H54 (cell line): ENCODE measurements around the gene CRACDL.
"Not testable (repeated sequence)": the region's sequence is repeated elsewhere in the genome, so short reads cannot be mapped to it uniquely, and the experiment has no call there.

Experiments
- DNase-seq: peaks from one replicate; pipeline ENCODE4 v3.0.0; 2011; ENCODE audit warnings: low spot score, mixed read lengths; ENCODE audit not compliant: insufficient read length
- FAIRE-seq: peaks from 3 replicates; lab custom pipeline; 2011; peaks lifted over from hg19 to GRCh38; lab: Jason Lieb, UNC
- POLR2A ChIP-seq: IDR thresholded peaks from 2 replicates; pipeline ENCODE4 v1.6.1; 2011; ENCODE audit warnings: low read depth, mild to moderate bottlenecking, low read length

Gene CRACDL

DNA sequence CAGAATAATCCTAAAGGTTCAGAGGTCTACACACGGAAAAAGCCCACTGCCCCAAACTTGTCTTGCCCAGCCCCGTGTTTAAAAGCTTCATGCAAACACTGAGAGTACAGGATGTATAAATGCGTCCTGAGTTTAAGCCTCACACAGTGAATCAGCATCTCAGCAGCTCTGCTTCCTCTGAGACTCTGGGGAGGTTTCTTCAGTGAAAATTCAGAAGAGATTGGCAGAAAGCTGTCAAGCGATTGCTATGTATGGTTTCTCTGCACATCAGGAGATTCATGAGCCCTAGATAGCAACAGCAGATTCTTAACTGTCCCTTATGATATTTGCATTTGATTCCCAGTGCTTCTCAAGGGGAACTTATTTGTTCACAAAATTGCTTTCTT, 27.1 kb downstream of the CRACDL start:
- no peak for TF ChIP-seq POLR2A
- DNase-seq (no peak), FAIRE-seq (no peak)

DNA sequence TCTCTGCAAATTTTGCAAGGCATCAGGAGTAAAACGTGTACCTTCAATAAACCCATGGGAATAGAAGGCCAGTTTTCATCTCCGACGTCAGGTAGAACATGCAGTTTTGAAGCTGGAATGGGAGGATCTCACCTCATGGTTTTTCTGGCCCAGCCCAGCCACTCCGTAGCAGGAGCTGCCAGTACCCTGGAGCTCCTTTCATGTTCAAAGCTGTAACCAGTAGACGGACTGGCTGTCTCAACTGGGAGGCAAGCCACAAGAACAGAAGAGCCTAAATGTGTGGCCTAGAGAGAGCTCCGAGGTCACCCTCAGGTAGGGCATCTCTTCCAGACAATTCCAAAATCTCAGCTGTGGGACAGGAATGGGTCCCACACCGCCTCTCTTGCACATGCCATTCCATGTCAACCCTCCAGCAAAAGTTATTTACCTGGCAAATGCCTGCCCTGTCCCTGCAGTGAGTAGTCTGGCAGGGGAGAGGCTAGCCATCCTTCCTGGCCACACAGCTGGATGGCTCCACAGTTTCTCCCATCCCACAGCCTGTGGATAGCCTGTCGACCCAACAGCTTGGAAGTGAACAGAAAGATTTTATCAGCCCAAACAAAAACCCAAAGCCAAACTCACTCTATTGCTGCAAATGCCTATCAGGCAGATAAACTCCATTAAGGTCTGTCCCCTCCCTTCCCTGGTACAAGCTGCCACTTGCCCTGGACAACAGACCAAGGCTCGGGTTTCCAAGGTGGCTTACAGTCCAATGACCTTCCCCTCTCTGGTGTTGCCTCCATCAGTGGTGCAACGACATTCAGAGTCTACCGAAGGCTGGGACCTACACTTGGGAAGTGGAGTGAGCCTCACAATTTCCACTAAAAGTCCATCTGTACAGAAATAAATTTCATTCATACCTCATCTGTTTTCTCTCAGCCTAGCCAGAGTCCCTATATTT, 27.8 kb downstream of the CRACDL start:
- FAIRE-seq, result no peak
- no peak for TF ChIP-seq POLR2A
- DNase-seq, result no peak

DNA sequence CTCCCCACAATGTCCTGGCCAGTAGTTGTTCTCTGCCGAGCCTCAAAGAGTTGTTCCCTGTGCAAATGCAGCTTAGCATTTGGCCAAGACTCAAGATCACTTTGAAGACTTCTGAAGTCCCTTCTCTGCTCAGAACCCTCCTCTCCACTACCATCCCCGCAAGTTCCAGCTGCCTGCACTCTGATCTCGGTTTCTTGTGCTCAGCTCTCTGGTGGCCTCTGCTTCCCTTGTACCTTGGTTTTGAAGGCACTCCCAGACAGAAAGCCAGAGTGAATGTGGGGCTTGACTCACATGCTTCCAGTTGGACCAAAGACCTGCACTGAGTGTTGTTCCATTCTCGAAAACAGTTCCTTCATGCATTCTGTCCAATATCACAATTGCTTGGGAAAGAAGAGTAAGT, 28.6 kb downstream of the CRACDL start:
- TF ChIP-seq POLR2A, result no peak
- FAIRE-seq (no peak), DNase-seq (no peak)

DNA sequence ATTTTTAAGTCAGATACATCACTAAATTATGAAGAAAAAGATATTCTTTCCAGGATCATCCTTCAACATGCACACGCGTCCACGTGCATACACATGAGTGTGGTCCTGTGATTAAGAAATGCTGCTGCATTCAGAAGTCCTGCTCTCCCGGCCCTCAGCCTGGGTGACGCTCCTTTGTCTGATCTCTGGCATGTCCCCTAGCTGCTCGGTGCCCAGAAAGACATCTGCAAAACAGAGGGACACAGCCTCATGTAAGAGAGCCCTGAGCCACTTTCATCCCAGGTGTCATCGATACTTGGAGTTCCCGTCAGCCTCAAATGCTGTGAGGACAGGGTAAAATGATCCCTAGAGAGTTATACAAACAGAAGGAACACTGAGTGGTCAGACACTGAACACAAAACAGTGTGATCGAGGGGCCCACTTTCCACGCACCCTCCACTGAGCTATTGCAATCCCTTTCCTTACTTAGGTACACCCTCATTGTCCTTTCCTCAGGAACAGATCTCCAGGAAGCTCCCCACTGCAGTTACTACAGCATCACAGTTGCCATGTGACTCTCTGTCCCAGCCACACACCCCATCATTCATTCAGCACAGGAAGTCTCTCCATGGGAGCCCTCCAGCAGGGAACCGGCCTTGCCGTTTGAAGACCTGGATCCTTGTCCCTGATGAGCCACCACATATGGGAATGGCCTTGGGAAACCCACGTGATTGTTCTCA, 32.1 kb downstream of the CRACDL start:
- no peak for TF ChIP-seq POLR2A
- FAIRE-seq, result no peak

DNA sequence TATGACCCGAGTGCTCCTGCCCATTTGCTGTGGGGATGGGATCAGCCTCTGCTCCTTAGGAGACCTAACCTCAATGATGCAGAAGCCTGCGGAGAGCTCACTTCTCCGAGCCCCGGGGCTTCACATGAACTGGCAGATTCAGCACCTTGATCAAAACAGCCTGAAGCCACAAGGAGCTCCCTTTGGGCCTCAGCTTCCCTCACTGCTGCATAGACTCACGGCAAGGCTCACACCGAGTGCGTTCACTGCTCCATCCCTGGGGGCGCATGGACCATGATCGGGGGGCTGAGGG, 33.0 kb downstream of the CRACDL start:
- no peak for DNase-seq
- TF ChIP-seq POLR2A, result no peak
- FAIRE-seq, result no peak

More for the DNA sequence above, 32.1 kb downstream of the CRACDL start:
- no peak for DNase-seq

DNA sequence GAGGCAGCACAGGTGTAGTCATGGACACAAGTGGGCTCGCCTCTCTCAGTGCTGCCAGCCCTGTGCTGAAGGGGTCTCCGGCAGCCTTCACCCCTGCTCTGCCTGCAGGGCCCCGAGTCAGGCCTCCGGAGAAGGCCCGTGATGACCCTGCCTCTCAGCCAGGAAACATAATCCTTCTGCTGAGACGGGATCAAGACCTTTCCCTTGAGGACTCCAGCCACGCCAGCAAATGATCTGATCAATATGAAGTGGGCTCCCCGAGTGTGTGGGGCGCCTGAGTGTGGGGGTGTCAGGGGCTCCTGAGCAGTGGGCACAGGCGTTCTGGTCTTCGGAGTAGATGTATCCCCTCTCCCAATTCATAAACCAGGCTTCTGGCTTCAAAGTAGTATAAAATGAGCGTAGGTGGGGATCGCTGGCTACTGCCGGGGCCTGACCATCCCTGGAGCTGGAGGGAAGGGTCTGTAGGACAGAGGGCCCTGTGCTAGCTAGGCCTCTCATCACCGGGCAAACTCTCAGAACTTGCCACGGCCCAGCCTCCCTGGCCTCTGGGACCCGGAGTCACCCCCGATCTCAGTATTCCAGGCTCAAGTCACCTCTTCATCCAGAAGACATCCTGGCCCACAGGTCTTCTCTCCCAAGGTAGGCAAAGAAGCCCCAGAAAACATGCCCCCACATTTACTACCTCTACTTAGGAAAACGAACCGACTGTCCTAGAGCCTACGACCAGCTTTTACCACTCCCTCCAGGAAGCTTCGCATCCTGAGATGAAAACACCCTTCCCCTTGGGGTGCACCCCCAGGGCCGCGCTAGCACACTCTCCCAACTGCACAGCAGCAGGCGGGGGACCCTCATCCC, 33.6 kb downstream of the CRACDL start:
- no peak for TF ChIP-seq POLR2A
- DNase-seq (no peak), FAIRE-seq (no peak)

DNA sequence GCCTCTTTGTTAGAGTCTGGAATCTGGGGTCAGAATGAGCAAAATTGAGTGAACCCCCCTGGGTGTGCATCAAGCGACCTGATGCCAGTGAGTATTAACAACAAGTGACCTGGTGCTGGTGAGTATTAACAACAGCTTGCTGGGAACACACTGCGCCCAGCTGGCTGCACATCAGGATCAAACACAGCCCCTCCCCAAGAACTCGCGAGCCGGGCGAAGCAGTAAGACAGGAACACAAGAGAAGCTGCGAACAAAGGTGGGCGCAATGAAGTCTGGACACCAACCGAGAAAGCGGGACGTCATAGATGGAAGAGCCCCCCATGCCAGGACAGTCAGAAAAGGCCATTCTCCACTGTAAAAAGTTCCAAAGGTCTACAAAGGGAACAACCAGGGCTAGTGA, 34.3 kb downstream of the CRACDL start:
- FAIRE-seq (no peak), DNase-seq (no peak)
- TF ChIP-seq POLR2A, result no peak

DNA sequence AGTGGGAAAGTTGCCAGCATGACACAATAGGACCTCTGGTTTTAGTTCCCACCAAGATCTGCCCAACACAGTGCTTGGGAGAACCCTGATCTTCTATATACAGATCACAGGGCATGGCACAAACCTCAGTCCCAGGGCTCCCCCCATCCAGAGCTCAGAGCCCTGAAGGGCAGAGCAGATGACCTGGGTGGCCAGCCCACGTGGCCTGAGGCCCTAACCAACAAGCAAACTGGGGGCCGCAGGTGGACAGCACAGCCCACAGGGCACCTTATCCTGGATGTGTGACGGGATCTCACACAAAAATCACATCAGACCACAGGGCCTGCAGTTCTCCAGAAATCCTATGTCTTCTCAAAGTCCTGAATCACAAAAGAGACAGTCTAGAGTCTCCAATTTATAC, 34.7 kb downstream of the CRACDL start:
- DNase-seq (no peak), FAIRE-seq (no peak)
- no peak for TF ChIP-seq POLR2A

DNA sequence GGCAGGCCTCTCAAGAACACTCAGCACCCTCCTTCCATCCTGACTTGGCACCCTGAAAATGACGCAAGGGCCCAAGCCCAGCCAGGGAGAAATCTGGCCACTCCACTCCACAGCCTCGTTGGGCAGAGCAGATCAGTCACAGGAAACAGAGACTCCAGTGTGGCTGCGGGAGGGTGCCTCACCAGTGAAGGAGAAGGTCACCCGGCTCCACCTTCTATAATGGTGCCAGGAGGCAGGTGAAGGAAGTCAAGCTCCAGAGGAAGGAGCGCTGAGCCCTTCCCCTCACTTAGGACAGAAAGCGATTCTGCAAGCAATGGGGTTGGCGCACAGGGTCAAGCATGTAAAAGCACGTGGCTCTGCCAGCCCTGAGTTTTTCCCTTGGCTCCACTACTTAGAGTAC, 35.3 kb downstream of the CRACDL start:
- FAIRE-seq (no peak), DNase-seq (no peak)
- TF ChIP-seq POLR2A, result no peak

DNA sequence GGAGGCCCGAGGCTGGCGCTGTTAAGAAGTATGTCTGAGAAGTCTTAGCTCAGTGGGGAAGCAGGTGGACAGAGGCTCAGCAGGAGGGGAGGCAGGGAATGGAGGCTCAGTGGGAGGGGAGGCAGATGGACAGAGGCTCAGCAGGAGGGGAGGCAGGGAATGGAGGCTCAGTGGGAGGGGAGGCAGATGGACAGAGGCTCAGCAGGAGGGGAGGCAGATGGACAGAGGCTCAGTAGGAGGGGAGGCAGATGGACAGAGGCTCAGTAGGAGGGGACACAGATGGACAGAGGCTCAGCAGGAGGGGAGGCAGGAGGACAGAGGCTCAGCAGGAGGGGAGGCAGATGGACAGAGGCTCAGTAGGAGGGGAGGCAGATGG, 36.3 kb downstream of the CRACDL start:
- FAIRE-seq, DNase-seq: not testable (repeated sequence)

DNA sequence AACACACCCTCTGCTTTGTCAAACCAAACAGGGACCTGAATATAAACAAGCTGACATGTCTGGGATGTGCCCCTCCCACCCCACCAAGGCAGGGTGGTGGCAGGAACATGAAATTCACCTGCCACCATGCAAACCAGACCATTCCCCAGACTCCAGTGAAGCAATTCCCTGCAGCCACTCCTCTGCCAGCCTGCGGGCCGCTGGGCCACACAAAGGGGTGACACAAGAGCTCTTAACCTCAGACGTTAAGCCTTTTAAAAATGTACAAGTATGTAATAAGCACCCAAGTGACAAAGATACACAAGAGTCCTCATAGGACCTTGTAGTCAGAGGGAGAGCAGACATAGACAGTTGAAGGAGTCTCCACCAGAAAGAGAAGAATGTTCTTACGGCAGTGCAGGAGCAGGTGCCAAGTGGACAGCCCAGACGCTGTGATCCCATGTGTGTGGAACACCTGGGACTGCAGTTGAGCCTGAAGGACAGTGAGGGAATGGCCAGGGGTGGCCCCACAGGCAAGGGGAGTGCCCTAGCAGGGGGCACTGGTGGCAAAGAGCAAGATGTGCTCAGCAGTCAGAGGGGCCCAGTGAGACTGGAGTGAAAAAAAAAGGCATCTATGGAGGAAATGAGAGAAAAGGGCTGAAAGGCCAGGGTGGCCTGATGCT, 36.9 kb downstream of the CRACDL start:
- no peak for DNase-seq
- FAIRE-seq, result no peak
- no peak for TF ChIP-seq POLR2A

DNA sequence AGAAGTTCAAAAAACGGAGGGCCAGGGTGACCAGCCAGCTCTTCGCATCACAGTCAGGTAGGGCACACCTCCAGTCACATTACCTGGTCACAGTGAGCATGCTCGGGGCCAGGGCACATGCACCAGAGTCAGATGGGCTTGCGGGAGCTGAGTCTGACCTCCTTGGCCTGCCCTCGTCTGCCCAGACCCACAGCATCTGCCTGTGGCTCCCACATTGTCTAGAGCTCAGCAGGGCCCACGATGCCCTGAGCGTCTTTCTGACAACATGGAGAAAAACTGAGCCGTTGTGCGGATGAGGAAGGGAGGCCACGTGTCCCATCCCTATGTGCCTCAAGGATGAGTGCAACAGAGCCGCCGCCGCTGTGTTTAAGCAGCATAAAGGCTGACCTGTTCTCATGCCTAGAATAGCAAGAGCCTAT, 37.6 kb downstream of the CRACDL start:
- TF ChIP-seq POLR2A, result no peak
- FAIRE-seq, result no peak
- DNase-seq, result no peak

DNA sequence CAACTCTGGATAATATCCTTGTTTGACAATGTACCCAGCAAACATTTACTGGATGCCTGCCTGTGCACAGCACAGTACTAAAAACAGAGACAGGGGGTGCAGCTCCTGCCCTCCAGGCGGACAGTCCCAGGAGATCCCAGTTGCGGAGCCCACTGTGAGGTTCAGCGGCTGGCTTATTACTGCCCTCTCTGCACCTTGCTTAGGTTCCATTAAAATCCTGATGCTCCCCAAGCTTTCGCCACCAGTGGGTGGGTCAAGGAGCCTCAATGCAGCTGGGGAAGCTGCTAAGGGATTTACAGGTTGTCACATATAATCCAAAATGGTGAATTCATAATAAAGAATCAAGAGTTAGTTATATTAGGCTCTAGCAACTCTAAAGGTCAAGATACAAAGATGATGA, 38.3 kb downstream of the CRACDL start:
- no peak for FAIRE-seq
- no peak for TF ChIP-seq POLR2A

More for the DNA sequence above, 38.3 kb downstream of the CRACDL start:
- DNase-seq, result no peak
